ENCODE measurements around the gene SH3BGRL2.
A peak's percentile ranks its signal among the peaks of the same experiment; 100 is the strongest.

The SH3BGRL2 gene

DNA sequence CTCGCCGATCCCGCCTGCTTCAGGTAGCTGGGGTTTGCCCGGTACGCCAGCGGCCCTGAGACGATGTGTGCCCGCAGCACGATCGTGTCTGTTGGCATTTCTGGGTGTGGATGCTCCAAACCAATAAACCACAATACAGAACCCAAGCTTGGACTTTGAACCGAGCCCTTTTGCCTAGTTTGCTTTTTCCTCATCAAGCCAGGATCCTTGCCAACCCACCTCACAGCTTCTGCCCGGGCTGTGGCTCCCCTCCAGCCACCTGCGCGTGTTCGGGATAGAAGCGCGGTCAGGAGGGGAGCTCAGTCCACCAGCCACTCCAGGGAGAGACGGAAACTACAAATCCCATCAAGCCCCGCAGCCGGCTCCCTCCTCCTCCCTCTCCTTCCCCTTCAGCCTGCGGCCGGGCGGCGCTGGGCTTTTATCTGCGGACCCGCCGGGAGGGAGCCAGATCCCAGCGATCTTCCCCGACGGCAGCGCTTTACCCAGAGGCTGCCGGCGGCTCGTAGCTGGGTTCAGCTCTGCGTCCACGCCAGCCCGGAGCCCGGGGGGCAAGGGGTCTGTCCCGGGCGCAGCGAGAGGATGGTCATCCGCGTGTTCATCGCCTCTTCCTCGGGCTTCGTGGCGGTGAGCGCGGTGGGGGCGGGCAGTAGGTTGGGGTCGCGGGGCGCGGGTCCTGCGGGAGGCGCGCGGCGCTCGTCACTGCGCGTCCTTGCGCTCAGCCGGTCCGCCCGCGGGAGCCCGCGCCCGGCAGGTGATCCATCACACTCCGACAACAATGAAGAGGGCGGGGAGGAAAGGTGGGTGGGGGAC lies at the start of gene SH3BGRL2:
SH3BGRL2 (plus strand) TSS at position 447 of the 810 bp plus-strand sequence; CDS start at position 580, 133 bp downstream.
- POLR2A ChIA-PET (ENCODE audit: low non-redundant PET), result no interaction called here
- no peak within 1 kb of the TSS for H3K27ac ChIP-seq
- TF ChIP-seq, protein P1, sequence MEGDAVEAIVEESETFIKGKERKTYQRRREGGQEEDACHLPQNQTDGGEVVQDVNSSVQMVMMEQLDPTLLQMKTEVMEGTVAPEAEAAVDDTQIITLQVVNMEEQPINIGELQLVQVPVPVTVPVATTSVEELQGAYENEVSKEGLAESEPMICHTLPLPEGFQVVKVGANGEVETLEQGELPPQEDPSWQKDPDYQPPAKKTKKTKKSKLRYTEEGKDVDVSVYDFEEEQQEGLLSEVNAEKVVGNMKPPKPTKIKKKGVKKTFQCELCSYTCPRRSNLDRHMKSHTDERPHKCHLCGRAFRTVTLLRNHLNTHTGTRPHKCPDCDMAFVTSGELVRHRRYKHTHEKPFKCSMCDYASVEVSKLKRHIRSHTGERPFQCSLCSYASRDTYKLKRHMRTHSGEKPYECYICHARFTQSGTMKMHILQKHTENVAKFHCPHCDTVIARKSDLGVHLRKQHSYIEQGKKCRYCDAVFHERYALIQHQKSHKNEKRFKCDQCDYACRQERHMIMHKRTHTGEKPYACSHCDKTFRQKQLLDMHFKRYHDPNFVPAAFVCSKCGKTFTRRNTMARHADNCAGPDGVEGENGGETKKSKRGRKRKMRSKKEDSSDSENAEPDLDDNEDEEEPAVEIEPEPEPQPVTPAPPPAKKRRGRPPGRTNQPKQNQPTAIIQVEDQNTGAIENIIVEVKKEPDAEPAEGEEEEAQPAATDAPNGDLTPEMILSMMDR (conservative IDR thresholded peaks at IDR 0.05; ENCODE audit: low read depth), result no peak
- peak; percentile 73 for DNase-seq (ENCODE audit: low spot score)
- CTCF ChIA-PET, result interaction anchor here (0.5 to 1.0 kb wide), 5 partner anchors 27 to 1375 kb away, joined by 3 to 4 read pairs (median 3); no protein-coding TSS in a partner anchor

DNA sequence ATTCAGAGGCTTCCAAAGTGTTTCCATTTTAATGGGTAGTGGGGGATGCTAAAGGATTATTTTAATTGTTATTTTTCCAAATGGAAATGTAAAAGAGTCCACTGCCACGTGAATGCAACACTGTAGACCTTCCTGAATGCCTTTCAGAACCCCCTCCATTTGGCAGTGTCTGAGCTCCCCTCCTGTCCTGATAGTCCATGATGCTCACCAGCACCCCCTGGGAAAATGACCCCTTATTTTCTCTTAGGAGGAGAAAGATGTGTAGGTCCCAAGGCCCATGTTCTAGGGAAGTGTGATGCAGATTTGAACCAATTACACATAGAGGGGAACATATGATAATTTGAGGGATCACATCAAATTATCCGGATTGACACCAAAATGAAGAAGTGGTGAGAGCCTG lies 46.8 kb upstream of the SH3BGRL2 start:
- ChIA-PET CTCF (interaction anchor here (0.7 kb wide), 1 partner anchor 88 kb away, joined by 5 read pairs; no protein-coding TSS in a partner anchor), POLR2A (ENCODE audit: low non-redundant PET) (no interaction called here)
- H3K27ac ChIP-seq, result no peak overlapping the region
- TF ChIP-seq, protein P1 (conservative IDR thresholded peaks at IDR 0.05; ENCODE audit: low read depth), result no peak
- DNase-seq (ENCODE audit: low spot score), result no peak

DNA sequence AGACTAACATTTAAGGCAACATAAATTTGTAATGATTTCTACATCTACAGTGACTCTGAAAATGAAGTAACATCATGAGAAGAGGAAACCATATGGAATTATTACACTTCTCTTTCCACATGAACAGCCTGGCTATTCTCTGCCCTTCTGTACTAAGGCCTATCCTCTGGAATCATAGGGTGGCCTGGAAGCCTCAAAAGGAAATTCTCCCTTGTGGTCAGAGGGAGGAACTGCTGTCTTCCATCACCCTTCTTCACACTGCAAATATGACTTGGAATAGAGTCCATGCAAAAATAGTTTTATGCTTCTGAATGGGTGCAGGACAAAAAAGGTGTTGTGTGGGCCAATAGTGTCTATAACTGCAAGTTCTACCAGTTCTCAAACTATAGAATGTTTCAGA lies 44.6 kb upstream of the SH3BGRL2 start:
- POLR2A ChIA-PET (ENCODE audit: low non-redundant PET), result no interaction called here
- peak; percentile 38 for DNase-seq (ENCODE audit: low spot score)
- CTCF ChIA-PET, result interaction anchor here (0.5 kb wide), 1 partner anchor 54 kb away, joined by 3 read pairs; no protein-coding TSS in a partner anchor
- TF ChIP-seq, protein P1 (conservative IDR thresholded peaks at IDR 0.05; ENCODE audit: low read depth), result peak; percentile 19; the same call in 1 of the 2 replicates
- H3K27ac ChIP-seq, result no peak overlapping the region

DNA sequence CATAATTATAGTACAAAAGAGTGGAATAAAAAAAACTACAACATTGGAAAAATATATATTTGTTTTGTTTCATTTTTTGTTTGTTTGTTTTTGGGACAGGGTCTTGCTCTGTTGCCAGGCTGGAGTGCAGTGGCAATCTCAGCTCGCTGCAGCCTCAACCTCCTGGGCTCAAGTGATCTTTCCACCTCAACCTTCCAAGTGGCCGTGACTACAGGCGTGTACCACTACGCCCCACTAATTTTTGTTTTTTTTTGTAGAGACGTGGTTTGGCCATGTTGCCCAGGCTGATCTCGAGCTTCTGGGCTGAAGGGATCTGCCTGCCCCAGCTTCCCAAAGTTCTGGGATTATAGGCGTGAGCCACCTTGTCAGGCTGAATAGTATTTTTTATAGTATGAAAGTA lies 41.4 kb upstream of the SH3BGRL2 start:
- TF ChIP-seq, protein P1 (conservative IDR thresholded peaks at IDR 0.05; ENCODE audit: low read depth), result no peak
- CTCF ChIA-PET, result interaction anchor here (0.6 kb wide), 1 partner anchor 16 kb away, joined by 3 read pairs; no protein-coding TSS in a partner anchor
- no peak overlapping the region for H3K27ac ChIP-seq
- DNase-seq (ENCODE audit: low spot score), result no peak
- POLR2A ChIA-PET (ENCODE audit: low non-redundant PET), result no interaction called here

DNA sequence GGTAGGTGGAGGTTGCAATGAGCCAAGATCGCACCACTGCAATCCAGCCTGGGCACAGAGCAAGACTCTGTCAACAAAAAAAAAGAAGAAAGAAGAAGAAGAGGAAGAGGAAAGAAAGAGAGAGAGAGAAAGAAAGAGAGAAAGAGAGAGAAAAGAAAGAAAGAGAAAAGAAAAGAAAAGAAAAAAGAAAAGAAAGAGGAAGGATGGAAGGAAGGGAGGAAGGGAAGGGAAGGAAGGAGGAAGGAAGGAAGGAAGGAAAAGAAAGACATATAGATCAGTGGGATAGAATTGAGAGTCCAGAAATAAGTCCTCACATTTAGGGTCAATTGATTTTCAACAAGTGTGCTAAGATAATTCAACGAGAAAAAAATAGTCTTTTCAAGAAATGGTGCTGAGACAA lies 34.0 kb upstream of the SH3BGRL2 start:
- ChIA-PET POLR2A (ENCODE audit: low non-redundant PET) (no interaction called here), CTCF (no interaction called here)
- DNase-seq (ENCODE audit: low spot score), result no peak
- TF ChIP-seq, protein P1 (conservative IDR thresholded peaks at IDR 0.05; ENCODE audit: low read depth), result no peak
- no peak overlapping the region for H3K27ac ChIP-seq

DNA sequence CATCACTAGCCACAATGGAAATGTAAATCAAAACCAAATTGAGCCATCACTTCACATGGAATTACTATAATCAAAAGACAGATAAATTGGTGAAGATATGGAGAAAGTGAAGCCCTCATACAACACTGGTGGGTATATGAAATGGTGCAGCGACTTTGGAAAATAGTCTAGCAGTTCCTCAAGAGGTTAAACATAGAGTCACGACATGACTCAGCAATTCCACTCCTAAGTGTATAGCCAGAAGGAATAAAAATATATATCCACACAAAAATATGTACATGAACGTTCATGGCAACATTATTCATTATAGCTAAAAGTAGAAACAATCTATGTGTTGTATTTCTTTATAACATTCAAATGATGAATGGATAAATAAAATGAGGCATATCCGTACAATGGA lies 33.1 kb upstream of the SH3BGRL2 start:
- TF ChIP-seq, protein P1 (conservative IDR thresholded peaks at IDR 0.05; ENCODE audit: low read depth), result no peak
- no peak for DNase-seq (ENCODE audit: low spot score)
- H3K27ac ChIP-seq, result no peak overlapping the region
- POLR2A ChIA-PET (ENCODE audit: low non-redundant PET), result no interaction called here
- CTCF ChIA-PET, result interaction anchor here (0.5 kb wide), 1 partner anchor 374 kb away, joined by 4 read pairs; no protein-coding TSS in a partner anchor
